GM18511 (cell line): ENCODE measurements around the gene FAF1.

Experiments
- ATAC-seq: cut with Tn5 transposase; IDR thresholded peaks from one replicate; pipeline ENCODE4 v1.9.1; 2021; ENCODE audit warnings: mild to moderate bottlenecking, moderate library complexity; ENCODE audit not compliant: unreplicated experiment

The FAF1 gene

DNA sequence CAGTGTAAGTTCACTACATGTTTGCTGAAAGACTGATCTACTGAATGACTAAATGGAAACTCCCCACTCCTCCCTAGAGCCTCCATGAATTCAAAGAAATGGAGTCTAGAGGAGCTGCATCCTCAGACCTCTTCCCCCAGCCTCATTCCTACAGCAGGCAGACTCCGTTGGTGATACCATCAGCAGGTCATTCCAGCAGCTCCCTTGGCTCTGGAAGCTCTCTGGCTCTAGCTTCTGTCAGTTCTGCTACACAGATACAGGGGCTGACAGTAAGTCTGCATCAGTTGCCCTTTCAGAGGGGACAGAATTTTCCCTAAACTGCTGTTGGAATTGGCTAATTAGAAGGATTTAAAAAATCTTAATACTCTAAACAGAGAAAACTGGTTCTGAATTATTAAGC is 505.2 kb downstream of the FAF1 start:
- ATAC-seq, result no peak

DNA sequence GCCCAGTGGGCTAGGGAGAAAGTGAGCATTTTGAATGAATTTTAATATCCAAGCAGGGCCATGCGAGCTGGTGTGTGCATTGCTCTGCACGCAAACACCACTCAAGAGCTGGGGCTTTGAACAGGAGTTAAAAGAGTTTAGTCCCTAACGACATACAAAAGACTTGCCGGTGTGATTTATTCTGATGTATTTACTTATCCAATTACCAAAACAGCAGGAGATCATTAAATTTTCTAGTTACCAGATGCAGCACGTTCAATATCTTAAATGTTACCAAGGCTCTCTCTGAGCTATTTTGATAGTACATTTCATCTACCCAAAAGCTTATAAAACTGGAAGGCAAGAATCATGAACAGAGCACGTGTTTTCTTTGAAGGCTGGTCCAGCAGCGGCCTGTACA is 506.8 kb downstream of the FAF1 start:
- ATAC-seq, result no peak

DNA sequence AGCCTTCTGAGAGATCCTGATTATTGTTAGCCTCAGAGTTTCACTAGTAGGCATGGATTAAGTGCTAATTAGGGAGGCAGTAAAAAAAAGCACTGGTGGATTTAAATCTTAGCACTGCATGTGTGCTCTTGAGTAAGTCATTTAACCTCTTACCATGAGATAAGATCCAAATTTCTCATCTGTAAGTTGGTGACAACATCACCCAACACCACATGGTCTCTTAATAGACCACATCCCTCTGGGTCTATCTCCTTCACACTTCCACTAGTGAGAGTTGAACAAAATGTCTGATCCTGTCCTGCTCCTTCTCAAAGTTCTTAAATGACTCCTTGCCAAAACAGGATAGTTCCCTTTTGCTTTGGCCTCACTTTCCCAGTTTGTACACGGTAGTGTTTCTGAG is 507.4 kb downstream of the FAF1 start:
- no peak for ATAC-seq

- ATAC-seq, result no peak
Observed at GRCh38 chr1:50450861-50451653, 509.0 kb downstream of the FAF1 start.

DNA sequence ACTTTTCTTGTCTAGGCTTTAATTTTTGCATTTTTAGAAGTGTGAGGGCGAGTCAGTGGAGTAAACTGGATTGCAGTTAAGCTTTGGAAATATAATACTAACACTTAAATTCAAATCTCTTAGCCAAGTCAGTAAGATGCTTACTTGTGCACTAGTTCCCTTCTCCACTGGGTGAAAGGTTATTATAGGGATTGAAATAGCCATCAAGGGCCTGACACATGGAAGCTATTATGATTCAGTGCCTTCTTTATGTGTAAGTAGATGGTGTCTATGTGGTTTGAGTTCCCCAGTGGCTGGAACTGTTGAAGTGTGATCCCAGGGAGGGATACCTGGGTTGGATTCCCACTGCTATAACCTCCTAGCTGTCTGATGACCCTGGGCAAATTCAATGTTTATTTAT is 512.1 kb downstream of the FAF1 start:
- no peak for ATAC-seq

DNA sequence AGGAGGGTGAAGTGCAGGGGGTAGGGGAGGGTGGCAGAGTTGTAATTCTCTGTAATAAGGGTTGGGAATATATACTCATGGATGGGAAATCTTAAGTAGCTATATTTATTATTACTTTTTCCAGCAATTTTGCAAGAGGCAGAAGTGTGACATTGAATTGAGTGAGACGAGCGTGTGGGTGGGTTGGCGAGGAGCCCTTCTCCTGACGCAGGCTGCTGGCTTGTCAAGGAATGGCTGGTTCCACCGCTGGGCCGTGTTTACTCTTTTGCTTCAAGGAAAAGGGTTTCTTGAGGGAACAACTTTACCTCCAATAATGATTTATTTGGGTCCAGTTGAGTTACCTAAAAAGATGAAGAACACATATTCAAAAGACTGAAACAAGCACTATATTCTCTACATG is 518.9 kb downstream of the FAF1 start:
- ATAC-seq, result no peak

DNA sequence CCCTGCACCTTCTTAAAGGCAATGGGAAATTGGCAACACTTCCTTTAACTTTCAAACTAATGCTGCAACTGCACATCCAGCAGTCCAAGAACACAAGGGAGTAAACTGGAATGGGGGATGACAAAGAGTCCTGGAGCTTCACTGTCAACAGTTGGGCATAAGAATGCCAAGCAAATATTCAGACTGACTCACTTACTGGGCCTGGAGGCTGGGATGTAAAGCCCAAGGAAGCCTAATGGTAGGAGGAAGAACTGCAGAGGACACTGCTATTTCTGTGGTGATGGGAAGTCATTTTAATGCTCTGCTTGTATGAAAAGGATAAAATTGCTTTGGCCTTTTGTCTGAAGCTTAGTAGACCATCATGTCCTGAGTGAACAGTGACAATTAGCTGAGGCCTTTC is 521.1 kb downstream of the FAF1 start:
- ATAC-seq, result no peak

GRCh38 chr1:50436489-50436888 is 523.6 kb downstream of the FAF1 start:
- ATAC-seq, result no peak

DNA sequence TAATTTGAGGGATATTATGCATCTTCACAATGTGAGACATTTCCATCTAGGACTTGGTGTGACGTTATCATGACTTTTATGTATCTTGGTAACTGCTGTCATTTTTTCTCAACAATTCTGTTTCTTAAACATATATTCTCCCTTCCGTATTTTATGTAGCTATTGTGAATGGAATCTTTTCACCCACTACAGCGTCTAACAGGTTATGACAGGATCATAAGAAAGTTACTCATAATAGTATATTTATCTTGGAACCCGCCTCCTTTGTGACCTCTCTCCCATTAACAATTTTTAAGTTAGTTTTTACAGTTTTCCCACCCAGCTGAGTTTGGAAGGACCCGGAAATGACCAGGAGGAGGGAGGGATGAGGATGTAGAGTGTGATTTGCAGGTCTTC is 530.1 kb downstream of the FAF1 start:
- ATAC-seq, result no peak

DNA sequence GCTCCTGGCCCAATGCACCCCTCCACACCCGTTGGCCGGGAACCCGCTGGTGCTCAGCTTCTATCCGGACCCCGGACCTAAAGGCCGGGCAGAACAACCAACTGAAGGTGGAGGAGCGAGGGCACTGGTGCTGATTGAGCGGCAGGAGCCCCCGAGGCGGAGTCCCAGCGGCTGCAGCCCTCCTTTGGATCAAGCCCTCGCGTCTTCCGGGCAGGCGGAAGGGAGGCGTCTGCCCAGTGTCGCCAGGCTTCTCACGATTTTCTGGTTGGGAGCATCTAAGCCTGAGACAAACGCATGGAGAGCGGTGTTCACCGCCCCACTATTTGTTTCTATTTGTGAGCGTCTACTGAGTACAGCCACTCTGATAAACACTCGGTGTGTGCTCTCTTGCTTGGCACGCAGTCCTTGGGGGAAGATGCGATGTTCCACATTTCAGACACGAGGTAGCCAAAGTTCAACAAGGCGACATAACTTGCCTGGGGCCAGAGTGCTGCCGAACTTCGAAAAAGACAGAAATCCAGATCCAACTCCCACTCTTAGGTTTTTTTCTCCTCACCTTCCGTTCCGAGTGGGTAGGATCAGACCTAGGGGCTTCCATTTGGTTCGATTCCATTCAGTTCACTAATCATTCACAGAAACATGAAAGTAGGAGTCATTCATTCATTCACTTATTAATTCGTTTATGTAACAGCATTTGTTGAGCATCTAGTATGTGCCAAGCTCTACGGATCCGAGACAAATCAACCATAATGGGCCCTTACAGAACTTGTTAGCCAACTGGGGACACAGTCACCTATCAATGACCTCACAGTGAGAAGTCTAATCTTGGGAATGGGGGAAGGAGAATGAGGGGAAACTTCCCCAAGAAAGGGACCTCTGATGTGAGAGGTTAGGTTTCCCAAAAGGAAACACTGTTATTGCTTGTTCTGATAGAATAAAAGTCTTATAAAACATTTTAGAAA is 532.0 kb downstream of the FAF1 start:
- no peak for ATAC-seq

- no peak for ATAC-seq
Observed at GRCh38 chr1:50427086-50427817, 532.8 kb downstream of the FAF1 start.

DNA sequence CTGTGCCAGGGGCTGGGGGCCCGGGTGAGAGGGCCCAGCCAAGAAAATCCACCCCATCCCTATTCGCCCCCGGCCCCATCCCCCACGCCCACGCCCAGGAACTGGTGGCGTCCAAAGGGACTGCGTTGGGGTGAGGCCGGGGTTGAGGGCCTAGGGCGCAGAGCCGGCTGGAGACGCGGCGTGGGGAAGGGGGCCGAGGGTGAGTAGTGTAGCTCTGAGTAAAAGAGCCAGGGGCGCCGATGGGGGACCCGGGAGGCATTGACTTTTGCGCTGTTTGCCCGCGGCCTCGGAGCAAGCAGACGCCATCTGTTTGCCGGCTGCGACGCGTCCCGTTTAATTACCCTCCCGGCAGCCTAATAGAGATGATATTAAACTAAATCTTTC is 533.4 kb downstream of the FAF1 start:
- ATAC-seq, result no peak

DNA sequence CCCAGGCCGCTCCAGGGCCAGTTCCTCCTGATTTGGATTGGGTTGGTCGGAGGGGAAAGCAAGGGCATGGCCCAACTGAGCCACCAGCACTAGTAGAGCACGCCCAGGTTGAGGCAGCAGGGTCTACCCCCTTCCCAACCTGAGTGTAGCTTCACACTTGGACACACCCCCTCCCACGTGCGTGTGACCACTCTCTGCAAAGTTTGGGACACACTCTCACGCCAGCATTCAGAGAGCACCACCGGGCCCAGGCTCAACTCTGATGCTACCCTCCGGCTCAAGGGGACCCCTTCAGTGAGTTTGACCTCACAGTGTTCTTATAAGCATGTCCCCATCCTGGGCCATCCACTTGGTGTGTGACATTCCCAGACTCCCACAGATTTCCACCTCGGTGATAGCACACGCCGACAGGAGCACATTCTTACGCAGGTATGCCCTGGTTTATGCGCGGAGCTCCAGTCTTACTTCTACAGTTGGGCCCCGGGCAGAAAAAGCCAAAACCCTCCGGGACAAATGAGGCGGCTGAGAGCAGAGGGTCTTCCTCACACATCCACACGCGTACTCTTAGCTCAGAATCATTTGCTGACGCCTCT is 533.9 kb downstream of the FAF1 start:
- ATAC-seq, result no peak

DNA sequence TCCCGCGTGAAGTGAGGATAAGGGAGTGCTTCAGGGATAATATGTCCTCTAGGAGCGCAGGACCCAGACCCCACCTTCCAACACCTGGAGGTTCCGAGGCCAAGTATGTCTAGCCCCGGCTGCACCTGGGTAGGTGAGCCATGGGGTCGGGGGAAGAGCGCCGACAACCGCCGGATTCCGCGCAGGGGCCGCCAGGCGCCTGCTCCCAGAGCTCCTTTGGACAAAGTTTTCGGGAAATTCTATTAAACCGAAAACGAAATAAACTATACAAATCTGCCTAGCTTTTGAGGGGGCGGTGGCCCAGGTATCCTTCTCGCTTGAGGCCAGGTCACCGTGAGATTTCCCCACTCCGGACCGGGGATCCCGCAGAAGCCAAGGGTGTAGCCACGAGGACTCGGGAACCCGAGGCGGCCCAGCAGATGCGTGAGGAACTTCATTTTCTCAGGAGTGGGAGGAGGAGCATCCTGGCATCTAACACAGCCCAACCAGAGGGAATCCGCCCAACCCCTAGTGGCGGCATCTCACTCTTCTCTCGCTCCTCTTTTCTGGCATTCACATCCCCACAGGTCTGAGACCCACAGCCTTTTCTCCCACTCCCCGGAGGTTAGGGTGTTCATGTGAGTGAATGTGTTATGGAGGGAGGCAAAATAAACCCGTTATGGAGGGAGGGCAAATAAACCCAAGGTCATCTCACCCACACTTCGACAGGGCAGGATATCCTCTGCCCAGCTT is 534.5 kb downstream of the FAF1 start:
- ATAC-seq, result no peak

DNA sequence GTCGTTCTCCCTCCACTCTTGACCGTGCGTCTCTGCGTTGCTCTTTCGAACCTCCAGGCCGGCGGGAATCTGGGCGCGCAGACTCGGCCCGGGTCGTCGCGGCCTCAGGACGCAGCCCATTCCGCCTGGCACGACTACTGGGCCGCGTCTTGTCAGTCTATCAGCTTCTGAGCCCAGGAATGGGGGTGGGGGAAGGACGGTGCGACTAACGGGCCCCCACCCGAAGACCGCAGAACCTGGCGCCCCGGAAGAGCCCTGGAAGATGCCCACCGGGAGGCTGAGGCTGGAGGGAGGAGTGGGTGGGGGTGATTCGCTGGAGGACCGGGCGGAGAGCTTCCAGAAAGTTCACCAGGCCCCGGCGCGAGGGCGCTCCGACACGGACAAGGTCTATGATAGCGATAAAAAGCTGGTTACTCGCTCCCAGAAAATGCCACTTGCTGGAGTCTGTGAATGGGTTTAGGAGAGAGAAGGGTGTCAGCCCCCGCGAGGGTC is 535.1 kb downstream of the FAF1 start:
- ATAC-seq, result no peak

DNA sequence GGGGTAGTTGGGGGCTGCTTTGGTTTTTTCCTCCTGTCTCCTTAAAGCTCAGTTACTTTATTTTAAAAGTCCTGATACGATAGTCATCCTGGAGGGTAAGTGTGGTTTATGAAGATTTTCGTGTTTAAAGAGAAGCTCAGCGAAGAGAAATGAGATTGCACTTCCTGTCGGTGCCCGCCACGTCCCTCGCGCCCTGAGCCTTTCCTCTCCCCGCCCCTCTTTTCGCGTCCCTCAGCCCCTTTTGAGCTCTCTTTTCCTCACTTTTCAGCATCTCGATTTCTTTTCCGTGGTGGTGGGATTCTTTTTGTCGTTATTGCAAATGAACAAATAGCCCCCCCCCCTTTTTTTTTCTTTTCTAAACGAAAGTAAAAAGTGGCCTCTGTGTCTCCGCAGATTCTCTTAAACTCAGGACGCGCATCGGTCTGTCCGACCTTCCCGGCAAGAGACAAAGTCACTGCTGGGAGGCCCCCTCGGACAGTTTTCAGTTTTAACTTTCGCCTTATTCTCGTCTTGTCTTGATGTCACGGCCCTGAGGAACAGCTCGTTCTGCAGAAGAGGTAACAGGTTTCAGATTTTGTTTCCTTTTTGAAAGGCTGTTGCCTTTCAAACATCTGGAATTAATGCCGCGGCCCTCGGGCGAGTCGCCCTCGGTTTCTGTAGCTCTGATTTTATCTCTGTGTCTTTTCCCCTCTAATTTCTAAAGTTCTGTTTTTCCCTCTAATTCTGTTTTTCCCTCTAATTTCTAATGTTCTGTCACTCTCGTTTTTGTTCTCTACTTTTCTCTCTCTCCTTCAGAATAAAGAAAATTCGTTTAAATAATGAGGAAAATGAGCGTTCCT is 535.8 kb downstream of the FAF1 start:
- no peak for ATAC-seq

- no peak for ATAC-seq
Observed at GRCh38 chr1:50423670-50424000, 536.4 kb downstream of the FAF1 start.

- no peak for ATAC-seq
Observed at GRCh38 chr1:50422946-50423669, 537.0 kb downstream of the FAF1 start, which contains the start of gene DMRTA2. TSS of gene DMRTA2 (minus strand) at chr1:50423443. CDS start at chr1:50421536, 1,907 bp downstream.

- no peak for ATAC-seq
Observed at GRCh38 chr1:50422675-50422945, 537.5 kb downstream of the FAF1 start.
